PC-9 (cell line): ENCODE data around the gene FAM53A. TPM values are rescaled to one million over a fixed set of nuclear protein-coding genes. Genes with fewer than 3 reads are reported as not detected.

Experiments
- BruUV-seq: library from RNA; stranded (reverse); fragments of 400-500 nt; replicated peaks from 2 replicates; lab custom pipeline; 2021; lab: Mats Ljungman, UMichigan
- CTCF ChIA-PET: fragments of 300-600 bp; sonication (Branson Sonifier 250); formaldehyde crosslinking; loops from one replicate; lab custom pipeline; 2022; ENCODE audit warnings: antibody characterized with exemption; lab: Charles Lee
- POLR2A ChIA-PET: fragments of 300-600 bp; sonication (Branson Sonifier 250); formaldehyde crosslinking; loops from one replicate; lab custom pipeline; 2022; ENCODE audit warnings: antibody characterized with exemption; ENCODE audit not compliant: unreplicated experiment; lab: Charles Lee
- DNase-seq, 2 experiments: peaks; one replicate each; pipeline versions ENCODE4 v3.0.0 to v3.0.0-alpha.2; 2015 to 2022; ENCODE audit warnings: mixed read lengths in 1 of 2
- H2AFZ ChIP-seq: fragments of 200-600 bp; sonication (generic); 2 replicates; pipeline ENCODE4 v1.8.1; 2017; ENCODE audit warnings: antibody characterized with exemption
- H3F3A ChIP-seq: fragments of 200-600 bp; sonication (generic); 2 replicates; pipeline ENCODE4 v1.8.1; 2017; ENCODE audit warnings: antibody characterized with exemption, mild to moderate bottlenecking, low read depth; ENCODE audit not compliant: insufficient read depth
- H3K27ac ChIP-seq: fragments of 200-600 bp; sonication (generic); 2 replicates; pipeline ENCODE4 v1.6.1; 2016; ENCODE audit warnings: mixed run types
- H3K27me3 ChIP-seq: fragments of 200-600 bp; sonication (generic); 2 replicates; pipeline ENCODE4 v1.6.1; 2016; ENCODE audit warnings: low read depth, mixed run types; ENCODE audit not compliant: insufficient read depth
- H3K36me3 ChIP-seq: fragments of 200-600 bp; sonication (generic); 2 replicates; pipeline ENCODE4 v1.6.1; 2016; ENCODE audit warnings: low read depth, mixed run types
- H3K4me1 ChIP-seq: fragments of 200-600 bp; sonication (generic); replicated peaks from 2 replicates; pipeline ENCODE4 v1.6.1; 2016; ENCODE audit warnings: mixed run types; ENCODE audit not compliant: insufficient read depth
- H3K4me2 ChIP-seq: fragments of 200-600 bp; sonication (generic); 2 replicates; pipeline ENCODE4 v1.6.1; 2017; ENCODE audit warnings: mixed run types
- H3K4me3 ChIP-seq: fragments of 200-600 bp; sonication (generic); 2 replicates; pipeline ENCODE4 v1.6.1; 2016; ENCODE audit warnings: mixed run types
- H3K79me2 ChIP-seq: fragments of 200-600 bp; sonication (generic); 2 replicates; pipeline ENCODE4 v1.6.1; 2017; ENCODE audit warnings: low read depth, mixed run types
- H3K9me2 ChIP-seq: fragments of 200-600 bp; sonication (generic); 2 replicates; pipeline ENCODE4 v1.8.1; 2017; ENCODE audit warnings: mild to moderate bottlenecking; ENCODE audit not compliant: insufficient read depth
- H3K9me3 ChIP-seq: fragments of 200-600 bp; sonication (generic); 2 replicates; pipeline ENCODE4 v1.8.1; 2016; ENCODE audit warnings: low read depth; ENCODE audit not compliant: insufficient read depth
- H4K20me1 ChIP-seq: fragments of 200-600 bp; sonication (generic); 2 replicates; pipeline ENCODE4 v1.8.1; 2017; ENCODE audit not compliant: insufficient read depth
- CTCF ChIP-seq: fragments of 200-600 bp; sonication (generic); conservative IDR thresholded peaks from 2 replicates; pipeline ENCODE4 v1.6.1; 2017; ENCODE audit warnings: mixed run types, antibody characterized with exemption, mild to moderate bottlenecking, moderate library complexity
- EZH2 ChIP-seq: fragments of 200-600 bp; sonication (generic); IDR thresholded peaks from 2 replicates; pipeline ENCODE4 v1.8.0; 2017; ENCODE audit warnings: antibody characterized with exemption, low read depth
- intact Hi-C: fragments of 100-400 bp; cut with micrococcal nuclease; formaldehyde crosslinking; loops from one replicate; pipeline ENCODE4 v1.10.0; 2022; ENCODE audit not compliant: unreplicated experiment
- total RNA-seq: library from RNA; stranded (reverse); gene quantifications from 2 replicates; pipeline ENCODE4 v1.2.3, GENCODE V29; 2021

Gene FAM53A
- total RNA-seq, 1 experiment from 2014 or later = 4.0 TPM

DNA sequence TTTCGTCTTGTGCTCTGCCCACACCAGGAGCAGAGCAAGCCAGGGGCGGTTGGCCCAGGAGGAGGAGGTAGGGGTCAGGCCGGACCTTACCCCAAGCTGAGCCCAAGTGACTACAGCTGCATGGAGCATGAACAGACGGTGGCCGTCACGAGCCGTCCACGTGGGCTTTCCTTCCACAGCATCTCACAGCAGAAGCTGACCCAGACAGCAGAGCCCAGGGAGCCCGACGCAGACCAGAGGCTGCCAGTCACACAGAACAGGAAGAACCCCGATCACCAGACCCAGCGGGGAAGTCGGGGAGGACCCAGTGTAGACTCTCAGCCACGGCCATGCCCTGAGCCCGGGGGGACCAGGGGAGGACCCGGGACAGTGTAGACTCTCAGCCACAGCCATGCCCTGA, 58.0 kb downstream of the FAM53A start:
- TF ChIP-seq EZH2 = no peak
- no peak for TF ChIP-seq CTCF
- intact Hi-C loops = no loop called here
- Histone ChIP-seq H2AFZ (no peak overlapping the region), H3K36me3 (no peaks in the 10 kb centered on the region), H3K9me2 (no peaks in the 10 kb centered on the region), H3K4me1 (no peaks in the 10 kb centered on the region), H3K27ac (no peak overlapping the region), H3K27me3 (peaks cover 13% of the 10 kb centered on the region), H3K9me3 (no peaks in the 10 kb centered on the region), H3K4me3 (no peak overlapping the region), H3K79me2 (no peaks in the 10 kb centered on the region), H4K20me1 (no peaks in the 10 kb centered on the region), H3K4me2 (no peak overlapping the region), H3F3A (no peaks in the 10 kb centered on the region)
- ChIA-PET POLR2A (no interaction called here), CTCF (no interaction called here)
- no peak for DNase-seq
- no TSS peak for BruUV-seq

DNA sequence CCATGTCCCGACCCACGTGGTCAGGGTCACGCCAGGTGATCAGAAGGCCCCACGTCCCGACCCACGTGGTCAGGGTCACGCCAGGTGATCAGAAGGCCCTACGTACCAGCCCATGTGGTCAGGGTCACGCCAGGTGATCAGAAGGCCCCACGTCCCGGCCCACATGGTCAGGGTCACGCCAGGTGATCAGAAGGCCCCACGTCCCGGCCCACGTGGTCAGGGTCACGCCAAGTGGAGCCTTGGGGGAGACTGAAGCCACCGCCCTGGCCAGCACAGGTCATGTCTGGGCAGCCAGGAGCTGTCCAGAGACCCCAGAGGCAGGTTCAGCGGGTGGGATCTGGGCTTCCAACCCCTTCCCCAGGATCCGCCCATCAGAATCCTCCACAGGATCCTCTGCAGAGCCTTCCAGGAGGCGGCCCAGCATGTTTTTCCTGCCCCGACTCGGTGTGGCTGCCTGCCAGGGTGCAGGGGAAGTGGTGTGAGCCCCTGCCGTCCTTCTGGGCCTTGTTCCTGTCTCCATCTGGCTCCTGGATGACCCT, 58.4 kb downstream of the FAM53A start:
- no peak for DNase-seq
- TF ChIP-seq CTCF (no peak), EZH2 (no peak)
- no TSS peak for BruUV-seq
- ChIA-PET POLR2A (no interaction called here), CTCF (no interaction called here)
- H3K4me3 ChIP-seq = no peak overlapping the region
- no peaks in the 10 kb centered on the region for H3K9me2 ChIP-seq
- H2AFZ ChIP-seq = no peak overlapping the region
- H3K79me2 ChIP-seq = no peaks in the 10 kb centered on the region
- no peaks in the 10 kb centered on the region for H4K20me1 ChIP-seq
- intact Hi-C loops = no loop called here
- no peaks in the 10 kb centered on the region for H3F3A ChIP-seq
- H3K27ac ChIP-seq = no peak overlapping the region
- H3K36me3 ChIP-seq = no peaks in the 10 kb centered on the region
- peaks cover 13% of the 10 kb centered on the region; the same call in 1 of the 2 replicates for H3K27me3 ChIP-seq
- no peaks in the 10 kb centered on the region for H3K9me3 ChIP-seq
- no peaks in the 10 kb centered on the region for H3K4me1 ChIP-seq
- no peak overlapping the region for H3K4me2 ChIP-seq

- no peaks in the 10 kb centered on the region for H3K9me2 ChIP-seq
- CTCF ChIA-PET = no interaction called here
- POLR2A ChIA-PET = no interaction called here
- no peak overlapping the region for H3K27ac ChIP-seq
- no TSS peak for BruUV-seq
- DNase-seq = no peak
- no peaks in the 10 kb centered on the region for H3K9me3 ChIP-seq
- H3K4me2 ChIP-seq = no peak overlapping the region
- intact Hi-C loops = no loop called here
- no peaks in the 10 kb centered on the region for H3K36me3 ChIP-seq
- TF ChIP-seq CTCF (no peak), EZH2 (no peak)
- no peaks in the 10 kb centered on the region for H3F3A ChIP-seq
- H3K4me3 ChIP-seq = no peak overlapping the region
- H4K20me1 ChIP-seq = no peaks in the 10 kb centered on the region
- H3K79me2 ChIP-seq = no peaks in the 10 kb centered on the region
- H3K4me1 ChIP-seq = no peaks in the 10 kb centered on the region
- peaks cover 15% of the 10 kb centered on the region; the same call in 1 of the 2 replicates for H3K27me3 ChIP-seq
- H2AFZ ChIP-seq = no peak overlapping the region
Observed at GRCh38 chr4:1624519-1624910, 59.6 kb downstream of the FAM53A start.
